Endodermal cell (in vitro differentiated cells): ENCODE data around the gene NUBP1. TPM values are rescaled to one million over a fixed set of nuclear protein-coding genes. Genes with fewer than 3 reads are reported as not detected.

Experiments
- DNase-seq: peaks from one replicate; pipeline ENCODE4 v3.0.0-alpha.2; 2017
- H3K27ac ChIP-seq: 2 replicates; pipeline ENCODE4 v1.5.1; 2013; ENCODE audit warnings: mild to moderate bottlenecking, low read depth, low read length, moderate library complexity
- H3K27me3 ChIP-seq: 2 replicates; pipeline ENCODE4 v1.6.1; 2013; ENCODE audit warnings: mild to moderate bottlenecking, low read length, moderate library complexity; ENCODE audit not compliant: insufficient read depth, control insufficient read depth, poor library complexity, severe bottlenecking
- H3K36me3 ChIP-seq: 2 replicates; pipeline ENCODE4 v1.7.0; 2013; ENCODE audit warnings: mild to moderate bottlenecking, low read length, moderate library complexity; ENCODE audit not compliant: control insufficient read depth, insufficient read depth
- H3K4me1 ChIP-seq: one replicate; pipeline ENCODE4 v1.7.0; 2013; ENCODE audit warnings: low read length; ENCODE audit not compliant: control insufficient read depth, insufficient read depth
- H3K4me3 ChIP-seq: 2 replicates; pipeline ENCODE4 v1.5.1; 2013; ENCODE audit warnings: mild to moderate bottlenecking, low read length, moderate library complexity
- H3K9ac ChIP-seq: 2 replicates; pipeline ENCODE4 v1.6.1; 2013; ENCODE audit warnings: mild to moderate bottlenecking, low read length, moderate library complexity; ENCODE audit not compliant: poor library complexity, severe bottlenecking; ENCODE audit errors: extremely low read depth
- H3K9me3 ChIP-seq: 2 replicates; pipeline ENCODE4 v1.6.1; 2013; ENCODE audit warnings: mild to moderate bottlenecking, low read length, moderate library complexity; ENCODE audit not compliant: control insufficient read depth
- H3K27ac Mint-ChIP-seq: 2 replicates; pipeline ENCODE4 v1.8.0; 2020; ENCODE audit warnings: mixed read lengths
- H3K27me3 Mint-ChIP-seq: 2 replicates; pipeline ENCODE4 v1.8.0; 2021; ENCODE audit warnings: mild to moderate bottlenecking, mixed read lengths; ENCODE audit not compliant: insufficient read depth
- H3K36me3 Mint-ChIP-seq: 2 replicates; pipeline ENCODE4 v1.8.0; 2020; ENCODE audit warnings: low read depth, mixed read lengths
- H3K4me1 Mint-ChIP-seq: 2 replicates; pipeline ENCODE4 v1.8.0; 2020; ENCODE audit warnings: mixed read lengths
- H3K4me3 Mint-ChIP-seq: 2 replicates; pipeline ENCODE4 v1.8.0; 2020; ENCODE audit warnings: mild to moderate bottlenecking, moderate library complexity, mixed read lengths
- H3K9me3 Mint-ChIP-seq: 2 replicates; pipeline ENCODE4 v1.8.0; 2020; ENCODE audit warnings: mild to moderate bottlenecking, mixed read lengths
- CTCF ChIP-seq: fragments of 200-600 bp; sonication (generic); conservative IDR thresholded peaks from 2 replicates; pipeline ENCODE4 v1.5.0; 2021; ENCODE audit warnings: antibody characterized with exemption, mild to moderate bottlenecking
- WGBS, 2 experiments: methylation state at CpG; one replicate each; pipeline versions ENCODE4 v1.1.5 to v1.1.7; 2013; ENCODE audit warnings: missing lambda C conversion rate in 2 of 2, mixed read lengths in 1 of 2; ENCODE audit not compliant: insufficient coverage in 1 of 2, insufficient read length in 1 of 2; 5-methylcytosine and 5-hydroxymethylcytosine counted together
- total RNA-seq, 2 donors: library from RNA; stranded (reverse); fragmentation: NEBNext Ultra II Directional in 1 of 2; extraction: Animal tissue kit (Norgen Biotek cat#: 25700) in 1 of 2; gene quantifications; 2 replicates in 1 of 2; 3 replicates in 1 of 2; pipeline ENCODE4 v1.2.1, GENCODE V29; 2021

Gene NUBP1
- total RNA-seq, 2 donors from 2014 or later = 22.4 to 26.3 TPM

- Mint-ChIP-seq H3K27me3 (no peaks in the 10 kb centered on the region), H3K4me1 (peaks cover 10% of the 10 kb centered on the region), H3K27ac (peak overlapping the region; percentile 92), H3K36me3 (peaks cover 25% of the 10 kb centered on the region), H3K9me3 (no peaks in the 10 kb centered on the region), H3K4me3 (peak overlapping the region; percentile 89)
- H3K27ac ChIP-seq = no peak overlapping the region
- H3K9ac ChIP-seq = peak overlapping the region; percentile 49
- no peaks in the 10 kb centered on the region for H3K27me3 ChIP-seq
- no peaks in the 10 kb centered on the region for H3K9me3 ChIP-seq
- H3K4me1 ChIP-seq = no peaks in the 10 kb centered on the region
- WGBS, 2 experiments = 46 to 51% methylated on average over 17 of the region's 17 CpGs
- no peak for DNase-seq
- H3K36me3 ChIP-seq = peaks cover 19% of the 10 kb centered on the region
- TF ChIP-seq CTCF = no peak
- peak overlapping the region; percentile 85 for H3K4me3 ChIP-seq
Observed at GRCh38 chr16:10744370-10745030, 858 bp downstream of the NUBP1 start.

GRCh38 chr16:10745841-10746240, 2.2 kb downstream of the NUBP1 start:
- Mint-ChIP-seq H3K27me3 (no peaks in the 10 kb centered on the region), H3K4me3 (no peak overlapping the region)
- WGBS, 2 experiments = 92 to 100% methylated on average over 1 to 2 of the region's 2 CpGs

GRCh38 chr16:10750793-10751192, 7.2 kb downstream of the NUBP1 start:
- peaks cover 26% of the 10 kb centered on the region for H3K36me3 ChIP-seq
- no peak overlapping the region for H3K4me3 ChIP-seq
- H3K4me3 Mint-ChIP-seq = no peak overlapping the region
- no peaks in the 10 kb centered on the region for H3K4me1 Mint-ChIP-seq
- no peak overlapping the region for H3K9ac ChIP-seq
- H3K9me3 Mint-ChIP-seq = no peaks in the 10 kb centered on the region
- no peak for DNase-seq
- no peaks in the 10 kb centered on the region for H3K27me3 ChIP-seq
- TF ChIP-seq CTCF = no peak
- H3K27me3 Mint-ChIP-seq = no peaks in the 10 kb centered on the region
- no peak overlapping the region for H3K27ac ChIP-seq
- H3K9me3 ChIP-seq = no peaks in the 10 kb centered on the region
- H3K27ac Mint-ChIP-seq = peak overlapping the region; percentile 72
- H3K4me1 ChIP-seq = no peaks in the 10 kb centered on the region
- WGBS, 2 experiments = 50 to 94% methylated on average over 1 to 11 of the region's 11 CpGs
- peaks cover 44% of the 10 kb centered on the region for H3K36me3 Mint-ChIP-seq

More at GRCh38 chr16:10745841-10746240, 2.2 kb downstream of the NUBP1 start:
- no peak overlapping the region for H3K9ac ChIP-seq
- no peak for DNase-seq
- peaks cover 19% of the 10 kb centered on the region for H3K36me3 ChIP-seq
- no peak overlapping the region for H3K4me3 ChIP-seq
- H3K27ac ChIP-seq = no peak overlapping the region
- Mint-ChIP-seq H3K36me3 (peaks cover 28% of the 10 kb centered on the region), H3K27ac (no peak overlapping the region), H3K4me1 (peaks cover 10% of the 10 kb centered on the region), H3K9me3 (no peaks in the 10 kb centered on the region)
- H3K27me3 ChIP-seq = no peaks in the 10 kb centered on the region
- H3K4me1 ChIP-seq = no peaks in the 10 kb centered on the region
- H3K9me3 ChIP-seq = no peaks in the 10 kb centered on the region
- TF ChIP-seq CTCF = no peak
